OCI-LY1 (cell line): ENCODE measurements around the gene SKAP2.

Experiments used
- H2AFZ ChIP-seq: fragments of 200-600 bp; sonication (generic), shearing (Covaris generic); 2 replicates; pipeline ENCODE4 v1.6.0; 2014; ENCODE audit warnings: antibody characterized with exemption, mild to moderate bottlenecking, low read length
- H3F3A ChIP-seq: fragments of 200-600 bp; sonication (generic), shearing (Covaris generic); 2 replicates; pipeline ENCODE4 v1.6.0; 2014; ENCODE audit warnings: mild to moderate bottlenecking, antibody characterized with exemption, low read length, moderate library complexity; ENCODE audit not compliant: insufficient read depth
- H3K27ac ChIP-seq: fragments of 200-600 bp; sonication (generic); 2 replicates; pipeline ENCODE4 v1.5.1; 2014; ENCODE audit warnings: low read length, mixed run types, mild to moderate bottlenecking, low read depth; ENCODE audit not compliant: poor library complexity, severe bottlenecking
- H3K27me3 ChIP-seq: fragments of 200-600 bp; sonication (generic); 2 replicates; pipeline ENCODE4 v1.6.0; 2014; ENCODE audit warnings: antibody characterized with exemption, mild to moderate bottlenecking, low read length, moderate library complexity; ENCODE audit not compliant: insufficient read depth
- H3K36me3 ChIP-seq: fragments of 200-600 bp; sonication (generic); 2 replicates; pipeline ENCODE4 v1.6.1; 2014; ENCODE audit warnings: mild to moderate bottlenecking, antibody characterized with exemption, low read length, moderate library complexity, mixed read lengths; ENCODE audit not compliant: insufficient read depth
- H3K4me1 ChIP-seq: fragments of 200-600 bp; sonication (generic); 2 replicates; pipeline ENCODE4 v1.5.1; 2014; ENCODE audit warnings: mild to moderate bottlenecking, low read length, moderate library complexity; ENCODE audit not compliant: insufficient read depth, severe bottlenecking
- H3K4me2 ChIP-seq: fragments of 200-600 bp; sonication (generic), shearing (Covaris generic); 2 replicates; pipeline ENCODE4 v1.6.1; 2014; ENCODE audit warnings: low read length
- H3K4me3 ChIP-seq: fragments of 200-600 bp; sonication (generic); 2 replicates; pipeline ENCODE4 v1.5.1; 2014; ENCODE audit warnings: low read length, low read depth, mild to moderate bottlenecking, mixed read lengths; ENCODE audit not compliant: poor library complexity, severe bottlenecking
- H3K79me2 ChIP-seq: fragments of 200-600 bp; shearing (Covaris generic); 2 replicates; pipeline ENCODE4 v1.6.1; 2016; ENCODE audit warnings: mixed run types, low read length, mixed read lengths; ENCODE audit not compliant: insufficient read depth
- H3K9ac ChIP-seq: fragments of 200-600 bp; sonication (generic), shearing (Covaris generic); 2 replicates; pipeline ENCODE4 v1.6.1; 2014; ENCODE audit warnings: mild to moderate bottlenecking, low read length, mixed read lengths
- H3K9me2 ChIP-seq: fragments of 200-600 bp; sonication (generic), shearing (Covaris generic); 2 replicates; pipeline ENCODE4 v1.6.1; 2014; ENCODE audit warnings: low read depth, mild to moderate bottlenecking, low read length, mixed read lengths
- H3K9me3 ChIP-seq: fragments of 200-600 bp; shearing (Covaris generic); 2 replicates; pipeline ENCODE4 v1.6.1; 2014; ENCODE audit warnings: low read length, mixed read lengths
- H4K20me1 ChIP-seq: fragments of 200-600 bp; sonication (generic), shearing (Covaris generic); 2 replicates; pipeline ENCODE4 v1.6.0; 2016; ENCODE audit warnings: mild to moderate bottlenecking, low read length; ENCODE audit not compliant: insufficient read depth
- EZH2 ChIP-seq: fragments of 200-600 bp; sonication (generic), shearing (Covaris generic); IDR thresholded peaks from 2 replicates; pipeline ENCODE4 v1.8.0; 2017; ENCODE audit warnings: borderline replicate concordance, mixed run types, mild to moderate bottlenecking, antibody characterized with exemption, low read length, moderate library complexity, mixed read lengths
- TF ChIP-seq, protein P1 (sequence below): fragments of 200-600 bp; sonication (generic), shearing (Covaris generic); IDR thresholded peaks from 2 replicates; pipeline ENCODE4 v1.5.1; 2017; ENCODE audit warnings: mild to moderate bottlenecking, antibody characterized with exemption, low read length, moderate library complexity, mixed read lengths

The SKAP2 gene

DNA sequence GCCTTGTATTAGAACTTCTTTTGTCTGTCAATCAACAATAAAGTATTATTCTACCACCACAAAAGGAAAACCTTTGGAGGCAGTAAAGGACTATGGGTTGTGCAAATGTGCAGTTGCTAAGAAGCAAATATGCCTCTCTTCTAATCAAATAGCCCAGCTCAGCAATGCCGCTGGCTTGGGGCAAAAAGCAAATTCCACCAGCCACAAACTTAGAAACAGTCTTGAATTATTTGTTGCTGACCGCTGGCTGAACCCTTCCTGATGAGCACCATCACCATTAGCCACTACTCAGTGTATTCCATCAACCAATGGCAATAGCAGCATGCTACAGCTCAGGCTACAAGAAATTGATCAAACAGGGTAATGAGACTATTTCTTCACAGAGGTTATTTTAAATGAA, 51.0 kb downstream of the SKAP2 start:
- Histone ChIP-seq H3K9me3 (no peaks in the 10 kb centered on the region), H3K36me3 (no peaks in the 10 kb centered on the region), H3K9ac (no peak overlapping the region), H3K4me2 (no peak overlapping the region), H2AFZ (no peak overlapping the region), H3K79me2 (no peaks in the 10 kb centered on the region), H3F3A (no peaks in the 10 kb centered on the region), H3K27me3 (no peaks in the 10 kb centered on the region), H3K4me1 (no peaks in the 10 kb centered on the region), H3K9me2 (no peaks in the 10 kb centered on the region), H3K4me3 (no peak overlapping the region), H3K27ac (no peak overlapping the region), H4K20me1 (no peaks in the 10 kb centered on the region)
- no peak for TF ChIP-seq EZH2
- TF ChIP-seq, protein P1, sequence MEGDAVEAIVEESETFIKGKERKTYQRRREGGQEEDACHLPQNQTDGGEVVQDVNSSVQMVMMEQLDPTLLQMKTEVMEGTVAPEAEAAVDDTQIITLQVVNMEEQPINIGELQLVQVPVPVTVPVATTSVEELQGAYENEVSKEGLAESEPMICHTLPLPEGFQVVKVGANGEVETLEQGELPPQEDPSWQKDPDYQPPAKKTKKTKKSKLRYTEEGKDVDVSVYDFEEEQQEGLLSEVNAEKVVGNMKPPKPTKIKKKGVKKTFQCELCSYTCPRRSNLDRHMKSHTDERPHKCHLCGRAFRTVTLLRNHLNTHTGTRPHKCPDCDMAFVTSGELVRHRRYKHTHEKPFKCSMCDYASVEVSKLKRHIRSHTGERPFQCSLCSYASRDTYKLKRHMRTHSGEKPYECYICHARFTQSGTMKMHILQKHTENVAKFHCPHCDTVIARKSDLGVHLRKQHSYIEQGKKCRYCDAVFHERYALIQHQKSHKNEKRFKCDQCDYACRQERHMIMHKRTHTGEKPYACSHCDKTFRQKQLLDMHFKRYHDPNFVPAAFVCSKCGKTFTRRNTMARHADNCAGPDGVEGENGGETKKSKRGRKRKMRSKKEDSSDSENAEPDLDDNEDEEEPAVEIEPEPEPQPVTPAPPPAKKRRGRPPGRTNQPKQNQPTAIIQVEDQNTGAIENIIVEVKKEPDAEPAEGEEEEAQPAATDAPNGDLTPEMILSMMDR: no peak

DNA sequence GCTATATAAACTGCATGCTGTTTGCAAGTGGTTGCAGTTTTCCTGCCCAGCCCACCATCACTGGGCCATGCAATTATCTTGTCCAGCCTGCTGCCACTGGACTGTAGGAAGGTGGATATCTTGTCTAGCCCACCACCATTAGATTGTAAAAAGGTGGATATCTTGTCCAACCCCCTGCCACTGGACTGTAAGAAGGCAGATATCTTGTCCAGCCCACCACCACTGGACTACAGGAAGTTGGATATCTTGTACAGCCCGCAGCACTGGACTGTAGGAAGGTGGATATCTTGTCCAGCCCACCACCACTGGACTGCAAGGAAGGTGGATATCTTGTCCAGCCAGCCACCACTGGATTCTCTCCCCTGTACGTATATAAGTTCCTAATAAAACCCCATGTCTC, 69.8 kb downstream of the SKAP2 start:
- Histone ChIP-seq H4K20me1 (no peaks in the 10 kb centered on the region), H3F3A (no peaks in the 10 kb centered on the region), H3K4me2 (no peak overlapping the region), H3K79me2 (no peaks in the 10 kb centered on the region), H3K9me3 (no peaks in the 10 kb centered on the region), H2AFZ (no peak overlapping the region), H3K36me3 (no peaks in the 10 kb centered on the region), H3K4me1 (no peaks in the 10 kb centered on the region), H3K27me3 (no peaks in the 10 kb centered on the region), H3K4me3 (no peak overlapping the region), H3K9me2 (no peaks in the 10 kb centered on the region), H3K27ac (no peak overlapping the region), H3K9ac (no peak overlapping the region)
- TF ChIP-seq, protein P1: no peak
- TF ChIP-seq EZH2: no peak

GRCh38 chr7:26792576-26792975, 71.8 kb downstream of the SKAP2 start:
- Histone ChIP-seq H3K79me2 (no peaks in the 10 kb centered on the region), H3K27me3 (no peaks in the 10 kb centered on the region), H3K9me2 (no peaks in the 10 kb centered on the region), H3K9ac (no peak overlapping the region), H3K4me2 (no peak overlapping the region), H3K27ac (no peak overlapping the region), H3F3A (no peaks in the 10 kb centered on the region), H4K20me1 (no peaks in the 10 kb centered on the region), H2AFZ (no peak overlapping the region), H3K36me3 (no peaks in the 10 kb centered on the region), H3K4me3 (no peak overlapping the region), H3K9me3 (no peaks in the 10 kb centered on the region), H3K4me1 (no peaks in the 10 kb centered on the region)
- TF ChIP-seq, protein P1: no peak
- TF ChIP-seq EZH2: no peak
